H1 (cell line): Measurements from ENCODE around the gene RXRA. TPM values are rescaled to one million over a fixed set of nuclear protein-coding genes. Genes with fewer than 3 reads are reported as not detected.

Experiments used
- CTCF ChIA-PET: fragments of 300-600 bp; sonication (Branson Sonifier 250); formaldehyde crosslinking; loops from one replicate; lab custom pipeline; 2021; ENCODE audit not compliant: partially characterized antibody; lab: Charles Lee
- POLR2A ChIA-PET: fragments of 300-600 bp; sonication (Branson Sonifier 250); formaldehyde crosslinking; loops from one replicate; lab custom pipeline; 2021; ENCODE audit warnings: inconsistent platforms; ENCODE audit not compliant: partially characterized antibody; lab: Charles Lee
- DNase-seq, 2 experiments: peaks; one replicate each; pipeline versions ENCODE4 v3.0.0 to v3.0.0-alpha.2; 2010 to 2022; ENCODE audit warnings: low spot score in 2 of 2, low read depth in 1 of 2, mixed read lengths in 1 of 2
- FAIRE-seq: peaks from 2 replicates; lab custom pipeline; 2011; peaks lifted over from hg19 to GRCh38; lab: Jason Lieb, UNC
- H2AFZ ChIP-seq: 2 replicates; pipeline ENCODE4 v1.8.1; 2012; ENCODE audit warnings: low read length, inconsistent platforms
- H2AK5ac ChIP-seq: 2 replicates; pipeline ENCODE4 v1.6.1; 2013; ENCODE audit warnings: low read depth, low read length
- H2BK120ac ChIP-seq: replicated peaks from 2 replicates; pipeline ENCODE3; 2013; ENCODE audit warnings: low read depth, low read length, inconsistent platforms
- H2BK12ac ChIP-seq: 2 replicates; pipeline ENCODE4 v1.6.1; 2013; ENCODE audit warnings: low read depth, low read length
- H2BK15ac ChIP-seq: 2 replicates; pipeline ENCODE4 v1.6.1; 2013; ENCODE audit warnings: low read length
- H2BK20ac ChIP-seq: 2 replicates; pipeline ENCODE4 v1.6.1; 2013; ENCODE audit warnings: low read length
- H2BK5ac ChIP-seq: 2 replicates; pipeline ENCODE4 v1.6.1; 2013; ENCODE audit warnings: low read depth, low read length
- H3K14ac ChIP-seq: 2 replicates; pipeline ENCODE4 v1.6.1; 2013; ENCODE audit warnings: inconsistent platforms; ENCODE audit not compliant: insufficient read length
- H3K18ac ChIP-seq: 2 replicates; pipeline ENCODE4 v1.6.1; 2013; ENCODE audit warnings: low read length; ENCODE audit errors: extremely low read depth
- H3K23ac ChIP-seq: 2 replicates; pipeline ENCODE4 v1.6.1; 2013; ENCODE audit warnings: inconsistent platforms; ENCODE audit not compliant: insufficient read length
- H3K23me2 ChIP-seq: 2 replicates; pipeline ENCODE4 v1.6.1; 2013; ENCODE audit warnings: low read depth, low read length
- H3K27ac ChIP-seq: 2 replicates; pipeline ENCODE4 v1.6.1; 2011; ENCODE audit warnings: low read depth, low read length, inconsistent platforms
- H3K27me3 ChIP-seq, 4 experiments: replicated peaks in 1 of 4; 1 replicate in 1 of 4; 2 replicates in 3 of 4; pipeline versions ENCODE4 v1.6.1 to v1.8.1; 2011 to 2013; ENCODE audit warnings: low read length in 3 of 4, mild to moderate bottlenecking in 3 of 4, inconsistent platforms in 2 of 4, mixed read lengths in 2 of 4, moderate library complexity in 1 of 4; ENCODE audit not compliant: control insufficient read depth in 3 of 4, insufficient read depth in 3 of 4; ENCODE audit errors: extremely low read depth in 1 of 4
- H3K36me3 ChIP-seq, 4 experiments: 2 replicates each; pipeline versions ENCODE4 v1.6.1 to v1.8.1; 2011 to 2013; ENCODE audit warnings: mild to moderate bottlenecking in 4 of 4, low read length in 3 of 4, moderate library complexity in 2 of 4, control low read depth in 1 of 4, inconsistent platforms in 1 of 4; ENCODE audit not compliant: insufficient read depth in 4 of 4, control insufficient read depth in 2 of 4
- H3K4ac ChIP-seq: replicated peaks from 2 replicates; pipeline ENCODE3; 2013; ENCODE audit warnings: low read length, low read depth, mixed read lengths, inconsistent platforms; ENCODE audit not compliant: insufficient read length
- H3K4me1 ChIP-seq, 4 experiments: replicated peaks in 1 of 4; 1 replicate in 1 of 4; 2 replicates in 3 of 4; pipeline versions ENCODE4 v1.6.1 to v1.8.1; 2011 to 2013; ENCODE audit warnings: low read length in 3 of 4, inconsistent platforms in 2 of 4, mixed read lengths in 1 of 4; ENCODE audit not compliant: insufficient read depth in 4 of 4, control insufficient read depth in 3 of 4
- H3K4me2 ChIP-seq, 2 experiments: 2 replicates each; pipeline versions ENCODE4 v1.6.1 to v1.8.1; 2011 to 2013; ENCODE audit warnings: low read depth in 2 of 2, low read length in 2 of 2, control low read depth in 1 of 2, inconsistent platforms in 1 of 2, mild to moderate bottlenecking in 1 of 2; ENCODE audit not compliant: insufficient read depth in 1 of 2
- H3K4me3 ChIP-seq, 4 experiments: fragments of 200-600, 300-600 bp in 1 of 4; sonication (generic), shearing (Covaris generic), sonication (Bioruptor Twin) in 1 of 4; 2 replicates each; pipeline versions ENCODE4 v1.5.1 to v1.8.1; 2011 to 2016; ENCODE audit warnings: low read length in 4 of 4, low read depth in 3 of 4, control low read depth in 2 of 4, inconsistent platforms in 2 of 4, mild to moderate bottlenecking in 2 of 4, mixed read lengths in 1 of 4, moderate library complexity in 1 of 4; ENCODE audit not compliant: insufficient read depth in 2 of 4; ENCODE audit errors: extremely low read depth in 1 of 4
- H3K56ac ChIP-seq: replicated peaks from 2 replicates; pipeline ENCODE3; 2013; ENCODE audit warnings: low read depth, mild to moderate bottlenecking, mixed read lengths, low read length, inconsistent platforms; ENCODE audit not compliant: insufficient read length
- H3K79me1 ChIP-seq: 2 replicates; pipeline ENCODE4 v1.6.1; 2013; ENCODE audit warnings: low read depth, low read length, control low read depth
- H3K79me2 ChIP-seq, 2 experiments: 2 replicates each; pipeline versions ENCODE4 v1.6.1 to v1.8.1; 2012 to 2013; ENCODE audit warnings: low read length in 2 of 2, mild to moderate bottlenecking in 2 of 2, inconsistent platforms in 1 of 2; ENCODE audit not compliant: insufficient read depth in 2 of 2, control insufficient read depth in 1 of 2
- H3K9ac ChIP-seq, 4 experiments: replicated peaks in 1 of 4; 1 replicate in 1 of 4; 2 replicates in 3 of 4; pipeline versions ENCODE4 v1.6.1 to v1.8.1; 2011 to 2013; ENCODE audit warnings: low read depth in 3 of 4, low read length in 3 of 4, control low read depth in 2 of 4, mild to moderate bottlenecking in 2 of 4, moderate library complexity in 2 of 4, inconsistent platforms in 1 of 4; ENCODE audit errors: extremely low read depth in 1 of 4
- H3K9me3 ChIP-seq, 2 experiments: 2 replicates each; pipeline versions ENCODE4 v1.6.1 to v1.8.1; 2012 to 2013; ENCODE audit warnings: mild to moderate bottlenecking in 2 of 2, moderate library complexity in 2 of 2, control low read depth in 1 of 2, inconsistent platforms in 1 of 2, low read depth in 1 of 2, low read length in 1 of 2, mixed read lengths in 1 of 2; ENCODE audit not compliant: insufficient read depth in 2 of 2
- H4K20me1 ChIP-seq, 2 experiments: replicated peaks in 1 of 2; 2 replicates each; pipeline versions ENCODE3 to v1.8.1; 2011 to 2013; ENCODE audit warnings: inconsistent platforms in 2 of 2, low read length in 2 of 2, mild to moderate bottlenecking in 1 of 2; ENCODE audit not compliant: insufficient read depth in 2 of 2, control insufficient read depth in 1 of 2
- H4K5ac ChIP-seq: 2 replicates; pipeline ENCODE4 v1.6.1; 2013; ENCODE audit warnings: low read length, low read depth, mixed read lengths, inconsistent platforms; ENCODE audit not compliant: insufficient read length
- H4K8ac ChIP-seq: 2 replicates; pipeline ENCODE4 v1.8.0; 2013; ENCODE audit warnings: mild to moderate bottlenecking, moderate library complexity, low read length, inconsistent platforms; ENCODE audit not compliant: insufficient read depth; ENCODE audit errors: extremely low read depth
- H4K91ac ChIP-seq: replicated peaks from 2 replicates; pipeline ENCODE3; 2013; ENCODE audit warnings: low read length, mixed read lengths, inconsistent platforms; ENCODE audit not compliant: insufficient read length
- BCL11A ChIP-seq, 2 experiments: IDR thresholded peaks; one replicate each; pipeline ENCODE4 v1.6.1; 2011; ENCODE audit warnings: low read depth in 2 of 2, low read length in 2 of 2, mild to moderate bottlenecking in 2 of 2
- BRCA1 ChIP-seq: IDR thresholded peaks from 2 replicates; pipeline ENCODE4 v1.6.1; 2012; ENCODE audit warnings: low read depth, low read length, improper control_type of control experiment
- RAD21 ChIP-seq, 2 experiments: IDR thresholded peaks in 1 of 2; conservative IDR thresholded peaks in 1 of 2; 2 replicates each; pipeline ENCODE4 v1.6.1; 2011; ENCODE audit warnings: low read depth in 2 of 2, low read length in 2 of 2, improper control_type of control experiment in 1 of 2, inconsistent platforms in 1 of 2, mild to moderate bottlenecking in 1 of 2, moderate library complexity in 1 of 2
- RXRA ChIP-seq: IDR thresholded peaks from 2 replicates; pipeline ENCODE4 v1.6.1; 2011; ENCODE audit warnings: low read depth, mild to moderate bottlenecking, low read length, moderate library complexity; ENCODE audit not compliant: insufficient read depth
- TBP ChIP-seq: IDR thresholded peaks from 2 replicates; pipeline ENCODE4 v1.6.1; 2011; ENCODE audit warnings: low read depth, low read length, improper control_type of control experiment
- WGBS, 2 experiments: shearing (Covaris generic) in 1 of 2; methylation state at CpG; one replicate each; pipeline versions ENCODE4 v1.1.6 to v1.1.7; 2013 to 2015; ENCODE audit warnings: low lambda C conversion rate in 2 of 2, mixed read lengths in 2 of 2, inconsistent platforms in 1 of 2, low coverage in 1 of 2, missing lambda C conversion rate in 1 of 2; ENCODE audit not compliant: insufficient replicate concordance in 2 of 2, insufficient coverage in 1 of 2, insufficient read length in 1 of 2; ENCODE audit errors: extremely low coverage in 1 of 2, missing lambda C conversion rate in 1 of 2; 5-methylcytosine and 5-hydroxymethylcytosine counted together
- polyA plus RNA-seq, 7 experiments: library from polyadenylated mRNA; depleted of rRNA in 3 of 7; stranded (reverse) in 5 of 7; unstranded in 2 of 7; fragments of >200 nt in 5 of 7; fragments of 200-250 nt in 2 of 7; gene quantifications; 1 replicate in 5 of 7; 2 replicates in 1 of 7; 4 replicates in 1 of 7; pipeline versions ENCODE4 v1.2.1 to v1.2.3, GENCODE V29; 2011 to 2013; ENCODE audit warnings: missing spikeins in 2 of 7, mixed read lengths in 2 of 7
- total RNA-seq: library from RNA; stranded (reverse); fragmentation: NEBNext Ultra II Directional; extraction: Animal tissue kit (Norgen Biotek cat#: 25700); gene quantifications from 2 replicates; pipeline ENCODE4 v1.2.1, GENCODE V29; 2021

Gene RXRA
- total and polyA plus RNA-seq, 2 of the 8 experiments (the other 6 are each of a cell fraction or from before 2014, with no cell fraction given), result 9.8 to 29.4 TPM

DNA sequence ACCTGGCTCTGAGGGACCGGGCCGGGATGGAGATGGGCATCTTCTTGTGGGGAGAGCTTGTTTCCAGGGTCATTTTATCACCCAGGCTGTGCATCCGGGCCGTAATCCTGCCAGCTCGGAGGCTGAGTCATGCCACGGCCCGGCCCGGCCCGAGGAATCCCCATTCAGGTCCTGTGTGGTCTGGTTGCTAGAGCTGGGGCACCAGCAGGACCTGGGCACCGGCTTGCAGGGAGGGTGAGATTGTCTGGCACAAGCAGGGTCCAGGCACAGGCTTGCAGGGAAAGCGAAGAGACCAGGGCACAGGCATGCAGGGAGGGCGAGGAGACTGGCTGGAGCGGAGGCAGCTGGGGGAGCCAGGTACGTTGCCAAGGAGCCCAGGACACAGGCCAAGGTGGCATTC is 106.8 kb downstream of the RXRA start:
- Histone ChIP-seq H3K27ac (no peak overlapping the region), H4K8ac (no peak overlapping the region; the same call in 1 of the 2 replicates), H2AK5ac (no peak overlapping the region), H2AFZ (no peak overlapping the region), H2BK20ac (no peak overlapping the region), H3K4me3 (no peak overlapping the region), H2BK15ac (no peak overlapping the region), H4K91ac (no peak overlapping the region), H2BK12ac (no peak overlapping the region), H3K4me1 (peaks cover 0 to 8% (median 4%) of the 10 kb centered on the region in 4 experiments; a peak in 3 of 7 replicates), H4K5ac (no peak overlapping the region), H2BK120ac (no peak overlapping the region), H3K23me2 (no peaks in the 10 kb centered on the region), H3K27me3 (no peaks in the 10 kb centered on the region), H3K4ac (no peak overlapping the region), H3K56ac (no peak overlapping the region), H3K9me3 (no peaks in the 10 kb centered on the region), H3K23ac (no peak overlapping the region), H3K18ac (no peak overlapping the region), H3K36me3 (peaks cover 0 to 3% (median 1%) of the 10 kb centered on the region in 4 experiments; a peak in 2 of 8 replicates), H4K20me1 (no peaks in the 10 kb centered on the region), H3K79me2 (no peaks in the 10 kb centered on the region), H3K79me1 (no peaks in the 10 kb centered on the region), H3K14ac (no peak overlapping the region), H2BK5ac (no peak overlapping the region), H3K4me2 (no peak overlapping the region), H3K9ac (no peak overlapping the region)
- ChIA-PET POLR2A (no interaction called here), CTCF (interaction anchor here (1.2 to 4.5 kb wide), 4 partner anchors 9 to 262 kb away, joined by 3 to 26 read pairs (median 5); no protein-coding TSS in a partner anchor)
- DNase-seq (no peak), FAIRE-seq (no peak)
- 90% methylated on average over 14 of the region's 14 CpGs; no CpG with 5 or more reads in 1 of the 2 experiments for WGBS, 2 experiments
- no peak for TF ChIP-seq RXRA
- TF ChIP-seq BCL11A (IDR thresholded peaks at IDR 0.05; ENCODE audit: low read depth in 2 of 2, low read length in 2 of 2), result no peak
- no peak for TF ChIP-seq RAD21 (IDR thresholded peaks at IDR 0.05 in 1 of 2, conservative IDR thresholded peaks at IDR 0.05 in 1 of 2; ENCODE audit: low read depth in 2 of 2, low read length in 2 of 2)
- no peak for TF ChIP-seq BRCA1
- no peak for TF ChIP-seq TBP
